Panc1 (cell line): ENCODE measurements around the gene REELD1. TPM values are rescaled to one million over a fixed set of nuclear protein-coding genes. Genes with fewer than 3 reads are reported as not detected.

Source experiments
- ATAC-seq: fragments of 200-7000 bp; cut with Tn5 transposase; 2 replicates; pipeline ENCODE4 v1.9.1; 2020; ENCODE audit warnings: mild to moderate bottlenecking, moderate library complexity
- BruUV-seq: library from RNA; stranded (reverse); fragments of 400-500 nt; replicated peaks from 2 replicates; lab custom pipeline; 2021; lab: Mats Ljungman, UMichigan
- CTCF ChIA-PET: fragments of 300-600 bp; sonication (Branson Sonifier 250); formaldehyde crosslinking; loops from one replicate; lab custom pipeline; 2022; ENCODE audit warnings: antibody characterized with exemption; lab: Charles Lee
- POLR2A ChIA-PET: fragments of 300-600 bp; sonication (Branson Sonifier 250); formaldehyde crosslinking; loops from one replicate; lab custom pipeline; 2022; ENCODE audit warnings: antibody characterized with exemption; lab: Charles Lee
- DNase-seq: peaks from one replicate; pipeline ENCODE4 v3.0.0-alpha.2; 2010; ENCODE audit warnings: low read depth, low spot score
- H3K27ac ChIP-seq: 2 replicates; pipeline ENCODE4 v1.5.1; 2011; ENCODE audit warnings: mild to moderate bottlenecking, low read length, inconsistent platforms
- H3K27me3 ChIP-seq: fragments of 200-500 bp; sonication (Bioruptor generic); 2 replicates; pipeline ENCODE4 v1.6.0; 2014; ENCODE audit warnings: low read length, inconsistent platforms; ENCODE audit not compliant: control insufficient read depth, insufficient read depth
- H3K36me3 ChIP-seq: fragments of 200-500 bp; sonication (Bioruptor generic); 2 replicates; pipeline ENCODE4 v1.5.1; 2014; ENCODE audit warnings: inconsistent platforms, mild to moderate bottlenecking, low read length, moderate library complexity; ENCODE audit not compliant: control insufficient read depth, insufficient read depth
- H3K4me1 ChIP-seq: 2 replicates; pipeline ENCODE4 v1.5.1; 2011; ENCODE audit warnings: inconsistent platforms, mild to moderate bottlenecking, low read length, moderate library complexity; ENCODE audit not compliant: control insufficient read depth, insufficient read depth
- H3K4me3 ChIP-seq, 2 experiments: 2 replicates each; pipeline ENCODE4 v1.5.1; 2011 to 2012; ENCODE audit warnings: low read depth in 2 of 2, low read length in 2 of 2, mild to moderate bottlenecking in 2 of 2, inconsistent platforms in 1 of 2, moderate library complexity in 1 of 2
- H3K9me3 ChIP-seq: fragments of 200-500 bp; sonication (Bioruptor generic); 2 replicates; pipeline ENCODE4 v1.5.1; 2014; ENCODE audit warnings: low read depth, mild to moderate bottlenecking, inconsistent platforms, low read length, moderate library complexity; ENCODE audit not compliant: control insufficient read depth, insufficient read depth
- CTCF ChIP-seq: fragments of 450-650 bp; IDR thresholded peaks from 2 replicates; pipeline ENCODE4 v1.5.1; 2017; ENCODE audit warnings: mild to moderate bottlenecking
- POLR2AphosphoS5 ChIP-seq: IDR thresholded peaks from 2 replicates; pipeline ENCODE4 v1.6.1; 2012; ENCODE audit warnings: mild to moderate bottlenecking, low read depth, low read length, moderate library complexity
- REST ChIP-seq, 2 experiments: IDR thresholded peaks; 2 replicates each; pipeline ENCODE4 v1.6.1; 2011 to 2012; ENCODE audit warnings: low read depth in 2 of 2, control low read depth in 1 of 2, low read length in 1 of 2, mild to moderate bottlenecking in 1 of 2, moderate library complexity in 1 of 2; ENCODE audit not compliant: insufficient read depth in 1 of 2
- SIN3A ChIP-seq: IDR thresholded peaks from 2 replicates; pipeline ENCODE4 v1.6.1; 2012; ENCODE audit warnings: low read depth, mild to moderate bottlenecking, low read length, moderate library complexity, borderline replicate concordance; ENCODE audit not compliant: insufficient read depth
- TCF7L2 ChIP-seq: IDR thresholded peaks from 2 replicates; pipeline ENCODE4 v1.6.1; 2011; ENCODE audit warnings: mild to moderate bottlenecking, low read depth, low read length, inconsistent platforms
- in situ Hi-C: cut with HindIII; loops from 2 replicates; pipeline ENCODE4 v1.10.0; 2016; ENCODE audit warnings: low sequenced_read_pairs, low pct_unique_long_range_greater_than_20kb
- intact Hi-C: fragments of 100-400 bp; cut with micrococcal nuclease; formaldehyde crosslinking; loops from one replicate; pipeline ENCODE4 v1.10.0; 2022; ENCODE audit not compliant: unreplicated experiment
- total RNA-seq: library from RNA; stranded (reverse); gene quantifications from one replicate; pipeline ENCODE4 v1.2.1, GENCODE V29; 2021; ENCODE audit not compliant: unreplicated experiment

Gene REELD1
- total RNA-seq, 1 experiment from 2014 or later = not detected

- in situ Hi-C loops = no loop called here
- POLR2A ChIA-PET = no interaction called here
These were observed 51.7 kb downstream of the REELD1 start for GRCh38 chr4:146265950-146266490.

GRCh38 chr4:146267826-146268225, 53.5 kb downstream of the REELD1 start:
- ATAC-seq (no peak), DNase-seq (no peak)
- no peak overlapping the region for H3K4me3 ChIP-seq
- TF ChIP-seq POLR2AphosphoS5 = no peak
- TF ChIP-seq CTCF = no peak
- TF ChIP-seq TCF7L2 = no peak
- no peak for TF ChIP-seq SIN3A
- TF ChIP-seq REST (IDR thresholded peaks at IDR 0.05; ENCODE audit: insufficient read depth in 1 of 2, low read depth in 2 of 2, low read length in 1 of 2) = no peak
- no TSS peak for BruUV-seq
- CTCF ChIA-PET = no interaction called here
- POLR2A ChIA-PET = no interaction called here
- H3K27ac ChIP-seq = no peak overlapping the region
- in situ Hi-C loops = no loop called here
- no peaks in the 10 kb centered on the region for H3K4me1 ChIP-seq
- no peaks in the 10 kb centered on the region for H3K9me3 ChIP-seq
- intact Hi-C loops = no loop called here
- H3K27me3 ChIP-seq = no peaks in the 10 kb centered on the region
- H3K36me3 ChIP-seq = no peaks in the 10 kb centered on the region

More at GRCh38 chr4:146265950-146266490, 51.7 kb downstream of the REELD1 start:
- no TSS peak for BruUV-seq
- Histone ChIP-seq H3K27ac (no peak overlapping the region), H3K4me3 (no peak overlapping the region), H3K4me1 (no peaks in the 10 kb centered on the region), H3K27me3 (no peaks in the 10 kb centered on the region), H3K9me3 (no peaks in the 10 kb centered on the region), H3K36me3 (no peaks in the 10 kb centered on the region)
- CTCF ChIA-PET = no interaction called here
- ATAC-seq (no peak), DNase-seq (no peak)
- TF ChIP-seq REST (IDR thresholded peaks at IDR 0.05; ENCODE audit: insufficient read depth in 1 of 2, low read depth in 2 of 2, low read length in 1 of 2) (no peak), CTCF (no peak), TCF7L2 (no peak)
- intact Hi-C loops = no loop called here
